Activated T-cell treated with anti-CD3 and anti-CD28 coated beads, Interleukin-2, amount 50 U/mL, for 24 hours (primary cell): ENCODE results near the gene FOXI1.
A peak's percentile ranks its signal among the peaks of the same experiment; 100 is the strongest.

ENCODE experiments used
- DNase-seq: peaks from one replicate; pipeline ENCODE4 v3.0.0-alpha.2; 2020
- H3K27ac Mint-ChIP-seq: 2 replicates; pipeline ENCODE4 v1.8.0; 2020; ENCODE audit warnings: mild to moderate bottlenecking, mixed read lengths
- H3K27me3 Mint-ChIP-seq: 2 replicates; pipeline ENCODE4 v1.8.0; 2020; ENCODE audit warnings: mixed read lengths
- H3K36me3 Mint-ChIP-seq: 2 replicates; pipeline ENCODE4 v1.8.0; 2020; ENCODE audit warnings: low read depth, mixed read lengths
- H3K4me1 Mint-ChIP-seq: 2 replicates; pipeline ENCODE4 v1.8.0; 2020; ENCODE audit warnings: low read depth, mixed read lengths
- H3K4me3 Mint-ChIP-seq: 2 replicates; pipeline ENCODE4 v1.8.0; 2020; ENCODE audit warnings: mild to moderate bottlenecking, moderate library complexity, mixed read lengths
- H3K9me3 Mint-ChIP-seq: 2 replicates; pipeline ENCODE4 v1.8.0; 2020; ENCODE audit warnings: mixed read lengths

The FOXI1 gene

GRCh38 chr5:170105642-170106611 is at the start of gene FOXI1:
TSS of gene FOXI1 (plus strand) at chr5:170105897. CDS start at chr5:170105958, 61 bp downstream.
- Mint-ChIP-seq H3K4me3 (no peak within 1 kb of the TSS), H3K27me3 (peaks cover 15% of the 10 kb centered on the region), H3K36me3 (no peaks in the 10 kb centered on the region), H3K4me1 (no peaks in the 10 kb centered on the region), H3K27ac (no peak within 1 kb of the TSS), H3K9me3 (no peaks in the 10 kb centered on the region)
- DNase-seq, result no peak

- Mint-ChIP-seq H3K36me3 (peaks cover 97% of the 10 kb centered on the region), H3K4me3 (no peak overlapping the region), H3K27me3 (no peaks in the 10 kb centered on the region), H3K9me3 (peaks cover 6% of the 10 kb centered on the region), H3K4me1 (no peaks in the 10 kb centered on the region), H3K27ac (no peak overlapping the region)
- DNase-seq, result no peak
These were observed 49.0 kb upstream of the FOXI1 start for GRCh38 chr5:170056561-170057267.

- Mint-ChIP-seq H3K4me1 (no peaks in the 10 kb centered on the region), H3K36me3 (peaks cover 97% of the 10 kb centered on the region), H3K4me3 (no peak overlapping the region), H3K27me3 (no peaks in the 10 kb centered on the region), H3K9me3 (peaks cover 6% of the 10 kb centered on the region), H3K27ac (no peak overlapping the region)
- no peak for DNase-seq
These were observed 48.4 kb upstream of the FOXI1 start for GRCh38 chr5:170057311-170057710.

- H3K9me3 Mint-ChIP-seq, result peaks cover 6% of the 10 kb centered on the region
- peaks cover 96% of the 10 kb centered on the region for H3K36me3 Mint-ChIP-seq
- no peaks in the 10 kb centered on the region for H3K27me3 Mint-ChIP-seq
- DNase-seq, result no peak
- H3K4me1 Mint-ChIP-seq, result no peaks in the 10 kb centered on the region
- H3K27ac Mint-ChIP-seq, result no peak overlapping the region
- no peak overlapping the region for H3K4me3 Mint-ChIP-seq
These were observed 46.5 kb upstream of the FOXI1 start for GRCh38 chr5:170059221-170059620.

GRCh38 chr5:170067152-170067551 is 38.5 kb upstream of the FOXI1 start:
- Mint-ChIP-seq H3K36me3 (peaks cover 95% of the 10 kb centered on the region), H3K4me3 (no peak overlapping the region), H3K27ac (peak overlapping the region; percentile 4), H3K4me1 (no peaks in the 10 kb centered on the region), H3K27me3 (no peaks in the 10 kb centered on the region), H3K9me3 (no peaks in the 10 kb centered on the region)
- DNase-seq, result no peak

- Mint-ChIP-seq H3K36me3 (peaks cover 95% of the 10 kb centered on the region), H3K27ac (peak overlapping the region; percentile 28), H3K4me1 (no peaks in the 10 kb centered on the region), H3K4me3 (no peak overlapping the region), H3K9me3 (no peaks in the 10 kb centered on the region), H3K27me3 (no peaks in the 10 kb centered on the region)
- DNase-seq, result no peak
These were observed 38.0 kb upstream of the FOXI1 start for GRCh38 chr5:170067574-170068170.

GRCh38 chr5:170069512-170069911 is 36.2 kb upstream of the FOXI1 start:
- no peak overlapping the region for H3K27ac Mint-ChIP-seq
- H3K4me1 Mint-ChIP-seq, result no peaks in the 10 kb centered on the region
- H3K36me3 Mint-ChIP-seq, result peaks cover 89% of the 10 kb centered on the region
- DNase-seq, result no peak
- no peak overlapping the region for H3K4me3 Mint-ChIP-seq
- no peaks in the 10 kb centered on the region for H3K27me3 Mint-ChIP-seq
- no peaks in the 10 kb centered on the region for H3K9me3 Mint-ChIP-seq

GRCh38 chr5:170070556-170071412 is 34.9 kb upstream of the FOXI1 start:
- peaks cover 90% of the 10 kb centered on the region for H3K36me3 Mint-ChIP-seq
- H3K4me3 Mint-ChIP-seq, result no peak overlapping the region
- H3K27ac Mint-ChIP-seq, result no peak overlapping the region
- no peaks in the 10 kb centered on the region for H3K27me3 Mint-ChIP-seq
- DNase-seq, result no peak
- no peaks in the 10 kb centered on the region for H3K4me1 Mint-ChIP-seq
- H3K9me3 Mint-ChIP-seq, result no peaks in the 10 kb centered on the region

GRCh38 chr5:170071748-170072147 is 33.9 kb upstream of the FOXI1 start:
- Mint-ChIP-seq H3K4me1 (peaks cover 7% of the 10 kb centered on the region), H3K9me3 (no peaks in the 10 kb centered on the region), H3K4me3 (no peak overlapping the region), H3K27ac (no peak overlapping the region), H3K36me3 (peaks cover 92% of the 10 kb centered on the region), H3K27me3 (no peaks in the 10 kb centered on the region)
- DNase-seq, result no peak

GRCh38 chr5:170075696-170076095 is 30.0 kb upstream of the FOXI1 start:
- no peak overlapping the region for H3K27ac Mint-ChIP-seq

GRCh38 chr5:170076211-170076610 is 29.5 kb upstream of the FOXI1 start:
- DNase-seq, result no peak
- peaks cover 92% of the 10 kb centered on the region for H3K36me3 Mint-ChIP-seq
- H3K27me3 Mint-ChIP-seq, result no peaks in the 10 kb centered on the region
- no peak overlapping the region for H3K4me3 Mint-ChIP-seq
- H3K9me3 Mint-ChIP-seq, result no peaks in the 10 kb centered on the region
- peak overlapping the region; percentile 68 for H3K27ac Mint-ChIP-seq
- peaks cover 14% of the 10 kb centered on the region for H3K4me1 Mint-ChIP-seq

More at GRCh38 chr5:170075696-170076095, 30.0 kb upstream of the FOXI1 start:
- Mint-ChIP-seq H3K36me3 (peaks cover 92% of the 10 kb centered on the region), H3K27me3 (no peaks in the 10 kb centered on the region), H3K4me3 (no peak overlapping the region), H3K4me1 (peaks cover 14% of the 10 kb centered on the region), H3K9me3 (no peaks in the 10 kb centered on the region)
- DNase-seq, result no peak

GRCh38 chr5:170076739-170077138 is 29.0 kb upstream of the FOXI1 start:
- H3K9me3 Mint-ChIP-seq, result no peaks in the 10 kb centered on the region

GRCh38 chr5:170077526-170077925 is 28.2 kb upstream of the FOXI1 start:
- Mint-ChIP-seq H3K27ac (peak overlapping the region; percentile 51), H3K9me3 (no peaks in the 10 kb centered on the region), H3K27me3 (no peaks in the 10 kb centered on the region), H3K36me3 (peaks cover 93% of the 10 kb centered on the region), H3K4me3 (no peak overlapping the region), H3K4me1 (peaks cover 14% of the 10 kb centered on the region)
- no peak for DNase-seq

More at GRCh38 chr5:170076739-170077138, 29.0 kb upstream of the FOXI1 start:
- peaks cover 14% of the 10 kb centered on the region for H3K4me1 Mint-ChIP-seq
- no peak for DNase-seq
- peak overlapping the region; percentile 68 for H3K27ac Mint-ChIP-seq
- no peak overlapping the region for H3K4me3 Mint-ChIP-seq
- no peaks in the 10 kb centered on the region for H3K27me3 Mint-ChIP-seq
- H3K36me3 Mint-ChIP-seq, result peaks cover 92% of the 10 kb centered on the region

- peaks cover 14% of the 10 kb centered on the region for H3K4me1 Mint-ChIP-seq
- peaks cover 93% of the 10 kb centered on the region for H3K36me3 Mint-ChIP-seq
- H3K4me3 Mint-ChIP-seq, result no peak overlapping the region
- H3K27me3 Mint-ChIP-seq, result no peaks in the 10 kb centered on the region
- no peak for DNase-seq
- H3K27ac Mint-ChIP-seq, result peak overlapping the region; percentile 51
- no peaks in the 10 kb centered on the region for H3K9me3 Mint-ChIP-seq
These were observed 27.2 kb upstream of the FOXI1 start for GRCh38 chr5:170078458-170078857.
